ENCODE results near the gene BRSK2.
"Not testable (repeated sequence)": the region's sequence is repeated elsewhere in the genome, so short reads cannot be mapped to it uniquely, and the experiment has no call there.

Gene BRSK2

DNA sequence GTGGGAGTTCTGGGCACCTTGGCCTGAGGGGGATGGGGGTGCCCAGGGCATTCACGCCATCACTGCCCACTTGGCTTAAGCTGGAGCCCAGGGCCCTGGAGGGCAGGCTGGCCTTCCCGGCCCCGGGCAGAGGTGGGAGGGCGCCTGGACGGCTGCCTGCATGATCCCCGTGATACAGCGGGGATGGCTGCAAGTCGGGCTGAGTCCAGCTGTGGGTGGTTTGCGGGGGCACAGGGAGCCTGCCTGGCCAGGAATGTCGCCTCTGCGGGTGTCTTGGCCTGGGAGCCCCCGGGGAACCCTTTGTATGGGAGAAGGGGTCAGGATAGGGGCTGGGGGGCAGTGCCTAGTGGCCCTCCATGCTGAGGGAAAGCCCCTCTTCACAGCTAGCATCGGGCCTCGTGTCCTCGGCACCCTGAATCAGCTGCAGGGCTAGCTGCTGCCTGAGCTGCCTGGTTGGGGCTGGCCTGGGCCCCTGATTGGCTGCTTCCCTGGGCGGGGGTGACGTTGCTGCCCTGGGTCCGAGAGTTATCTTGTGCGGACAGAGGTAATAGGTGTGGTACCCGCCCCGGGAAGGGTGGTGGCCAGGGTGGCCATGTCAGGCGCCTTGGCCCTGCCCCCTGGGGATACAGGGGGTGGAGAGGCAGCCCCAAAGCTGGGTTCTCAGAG, 8.3 kb downstream of the BRSK2 start:
- DNase-seq = no peak

DNA sequence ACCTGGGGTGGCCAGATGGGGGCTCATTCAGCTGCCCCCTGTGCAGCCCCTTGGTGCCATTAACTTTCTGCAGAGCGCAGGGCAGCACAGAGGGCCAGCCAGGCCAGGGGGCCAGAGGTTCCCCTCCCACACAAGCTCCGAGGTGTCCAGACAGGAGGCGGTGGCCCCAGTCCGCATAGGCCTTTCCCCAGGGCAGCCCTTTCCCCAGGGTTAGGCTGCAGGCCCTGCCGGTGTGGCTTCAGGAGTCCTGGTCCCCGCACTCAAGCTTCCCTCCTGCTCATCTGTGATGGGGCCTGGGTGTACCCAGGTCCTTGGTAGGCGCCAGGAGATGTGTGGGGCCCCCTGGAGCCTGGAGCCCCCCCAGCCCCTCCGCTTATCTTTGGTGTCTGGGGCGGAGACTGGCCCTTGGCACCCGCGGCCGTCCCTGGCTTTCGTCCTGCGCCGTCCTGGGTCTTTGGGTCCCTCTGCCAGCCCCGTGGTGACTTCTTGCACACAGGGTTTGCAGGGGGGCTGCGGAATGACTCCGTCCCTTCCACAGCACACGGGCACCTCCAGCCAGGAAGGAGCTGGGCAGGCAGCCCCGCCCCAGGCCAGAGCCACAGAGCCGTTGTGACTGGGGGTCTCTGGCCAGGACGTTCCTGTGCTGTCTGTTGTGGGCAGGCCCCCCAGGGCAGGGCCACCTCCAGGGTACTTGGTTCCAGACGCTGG, 8.9 kb downstream of the BRSK2 start:
- no peak for DNase-seq

GRCh38 chr11:1399386-1400316, 9.9 kb downstream of the BRSK2 start:
- no peak for DNase-seq

DNA sequence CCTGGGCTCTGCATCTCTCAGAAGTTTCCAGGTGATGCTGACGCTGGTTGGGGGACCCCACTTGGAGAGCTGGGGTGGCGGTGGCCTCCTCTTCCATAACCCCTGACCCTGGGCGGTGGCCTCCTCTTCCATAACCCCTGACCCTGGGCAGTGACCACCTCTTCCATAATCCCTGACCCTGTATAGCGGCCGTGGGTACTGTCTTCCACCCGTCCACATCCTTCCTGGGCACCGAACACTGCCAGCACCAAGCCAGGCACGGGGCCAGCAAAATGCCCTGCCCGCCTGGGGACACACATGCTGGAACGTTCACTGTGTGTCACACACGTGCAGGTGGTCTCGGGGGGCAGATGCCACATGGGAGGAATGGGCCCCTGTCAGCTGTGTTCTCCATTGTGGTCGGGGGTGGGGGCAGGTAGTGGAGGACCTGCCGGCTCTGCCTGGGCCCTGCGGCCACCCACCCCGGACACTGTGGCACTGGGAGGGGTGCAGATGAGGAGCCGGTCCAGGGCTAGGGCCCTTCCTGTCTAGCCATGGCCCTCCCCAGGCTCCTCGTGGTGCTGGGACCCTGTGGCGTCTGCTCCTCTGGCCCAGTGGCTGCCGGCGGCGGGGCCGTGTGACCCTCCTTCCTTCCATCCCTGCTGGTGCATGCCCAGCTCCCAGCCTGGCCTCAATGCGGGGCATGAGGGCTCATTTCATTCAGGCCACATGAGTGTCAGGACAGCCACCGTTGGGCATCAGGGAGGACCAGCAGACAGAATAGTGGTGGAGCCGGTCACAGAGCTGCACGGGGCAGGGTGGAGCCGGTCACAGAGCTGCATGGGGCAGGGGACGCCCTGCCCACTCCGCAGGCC, 10.8 kb downstream of the BRSK2 start:
- DNase-seq = no peak

DNA sequence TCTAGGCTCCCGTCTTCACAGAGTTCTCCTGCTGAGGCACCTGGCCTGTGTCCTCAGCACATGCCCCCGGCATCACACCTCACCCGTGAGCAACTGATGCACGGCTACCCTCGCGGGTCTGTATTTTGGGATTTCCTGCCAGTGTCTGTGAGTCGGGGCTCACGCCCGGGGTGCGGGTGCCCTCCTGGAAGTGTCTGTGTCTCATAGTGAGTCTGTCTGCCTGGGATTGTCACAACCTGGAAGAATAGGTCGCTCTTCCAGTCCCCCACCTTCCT, 11.4 kb downstream of the BRSK2 start:
- DNase-seq = no peak

DNA sequence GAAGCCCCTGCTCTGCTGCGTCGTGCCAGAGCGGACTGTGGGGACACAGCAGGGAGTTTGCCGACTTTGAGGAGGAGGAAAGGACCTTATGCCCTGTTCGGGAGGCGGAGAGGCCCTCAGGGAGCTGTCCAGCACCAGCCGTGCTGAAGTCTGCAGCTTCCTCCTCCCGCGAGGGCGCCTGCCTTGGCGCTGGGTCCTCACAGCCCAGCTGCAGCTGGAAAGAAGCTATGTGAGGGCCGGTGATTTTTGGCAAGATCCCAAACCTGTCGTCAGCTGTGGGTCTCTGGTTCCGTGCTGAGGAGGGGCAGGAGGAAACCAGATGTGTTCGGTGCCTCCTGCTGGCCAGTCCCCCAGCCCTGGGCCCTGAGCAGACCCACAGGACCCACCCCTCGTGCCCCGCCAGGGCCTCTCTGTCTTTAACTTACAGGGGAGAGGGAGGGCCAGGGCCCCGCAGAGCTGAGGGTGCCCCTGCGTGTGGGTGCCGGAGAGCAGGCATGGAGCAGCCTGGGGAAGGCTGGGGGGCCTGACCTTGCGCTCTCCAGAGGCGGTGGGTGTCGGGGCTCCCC, 12.0 kb downstream of the BRSK2 start:
- no peak for DNase-seq

GRCh38 chr11:1402355-1403077, 12.8 kb downstream of the BRSK2 start:
- DNase-seq = no peak

DNA sequence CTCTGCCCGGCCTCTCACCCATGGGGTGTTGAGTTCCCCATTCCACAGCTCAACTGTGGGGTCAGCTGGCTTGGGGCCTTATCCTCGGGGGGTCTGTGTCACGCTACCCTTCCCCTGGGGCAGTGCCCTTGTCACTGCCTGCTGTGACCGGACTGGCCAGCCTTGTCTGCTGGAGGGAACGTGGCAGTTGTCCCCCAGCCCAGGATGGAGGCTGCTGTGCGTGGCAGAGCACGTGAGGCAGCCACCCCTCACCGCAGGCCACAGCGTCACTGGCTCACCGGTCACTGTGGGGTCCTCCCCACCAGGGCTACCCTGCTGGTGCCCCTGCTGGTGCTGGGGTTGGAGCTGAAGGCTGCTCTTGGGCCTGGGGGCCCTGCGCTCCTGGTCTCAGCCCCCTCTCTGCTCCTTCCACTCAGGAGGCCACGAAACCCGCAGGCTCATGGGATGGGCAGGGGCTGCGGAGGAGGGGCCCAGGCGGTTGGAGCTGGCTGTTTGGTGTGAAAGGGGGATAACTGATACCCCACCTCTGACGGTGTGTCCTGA, 13.4 kb downstream of the BRSK2 start:
- no peak for DNase-seq

GRCh38 chr11:1403721-1404460, 14.2 kb downstream of the BRSK2 start:
- DNase-seq = no peak

GRCh38 chr11:1404461-1405185, 14.9 kb downstream of the BRSK2 start:
- DNase-seq = no peak

- no peak for DNase-seq
Observed at GRCh38 chr11:1405186-1406020, 15.7 kb downstream of the BRSK2 start.

DNA sequence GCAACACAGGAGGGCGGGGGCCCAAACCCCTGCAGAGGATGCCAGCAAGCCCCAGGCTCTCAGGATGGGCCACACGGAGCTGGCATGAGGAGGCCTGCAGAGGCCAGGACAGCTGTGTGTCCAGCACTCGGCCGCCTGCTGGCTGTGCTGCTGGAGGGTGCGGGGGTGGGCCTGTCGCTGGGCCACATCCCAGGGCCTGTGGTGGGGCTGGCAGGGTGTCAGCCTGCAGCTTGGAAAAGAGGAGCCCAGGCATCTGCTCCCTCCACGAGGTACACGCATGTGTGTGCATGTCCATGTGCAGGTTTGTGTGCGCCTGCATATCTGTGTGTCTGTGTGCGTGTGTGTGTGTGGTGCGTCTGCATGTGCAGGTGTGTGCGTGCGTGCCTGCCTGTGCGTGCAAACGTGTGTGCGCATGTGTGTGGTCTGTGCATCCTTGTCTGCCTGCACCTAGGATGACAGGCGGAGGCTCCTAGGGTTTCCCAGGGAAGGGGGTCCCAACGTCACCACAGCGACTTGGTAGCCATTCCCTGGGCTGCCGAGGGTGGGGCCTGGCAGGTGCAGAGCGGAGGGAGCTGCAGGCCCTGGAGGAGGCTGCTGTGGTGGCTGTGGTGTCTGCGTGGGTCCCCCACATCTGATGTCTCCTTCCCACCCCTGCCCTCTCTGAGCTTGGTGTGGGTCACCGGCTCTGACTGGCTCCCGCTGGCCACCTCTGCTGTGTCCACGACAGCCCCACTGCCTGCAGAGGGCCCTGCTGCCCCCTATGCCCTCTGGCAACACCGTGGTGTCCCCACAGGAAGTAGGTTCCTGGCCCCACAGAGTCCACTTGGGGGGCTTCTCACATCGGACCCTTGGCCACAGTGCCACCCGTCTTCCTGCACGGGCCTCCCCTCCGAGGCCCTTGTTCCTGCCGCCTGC, 17.1 kb downstream of the BRSK2 start:
- DNase-seq = no peak

DNA sequence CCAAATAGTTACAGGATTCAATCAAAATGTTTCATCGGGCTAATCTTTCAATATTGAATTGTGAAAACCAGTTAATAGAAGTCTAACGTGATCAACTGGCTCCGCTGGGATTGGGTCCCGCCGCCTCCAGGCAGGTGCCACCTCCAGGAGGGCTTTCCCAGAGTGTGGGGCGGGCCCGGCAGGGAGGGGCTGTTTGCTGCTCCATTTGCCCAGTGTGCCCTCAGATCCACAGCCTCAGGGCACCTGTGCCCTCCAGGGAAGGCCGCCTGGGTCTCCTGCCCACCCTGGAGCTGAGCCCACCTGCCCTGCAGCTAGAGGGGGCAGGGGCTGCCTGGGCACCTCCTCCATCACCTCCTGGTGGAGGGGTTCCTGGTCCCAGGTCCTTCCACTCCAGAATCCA, 17.9 kb downstream of the BRSK2 start:
- no peak for DNase-seq

GRCh38 chr11:1408346-1408745, 18.6 kb downstream of the BRSK2 start:
- DNase-seq = no peak

- DNase-seq = no peak
Observed at GRCh38 chr11:1409108-1409851, 19.5 kb downstream of the BRSK2 start.

DNA sequence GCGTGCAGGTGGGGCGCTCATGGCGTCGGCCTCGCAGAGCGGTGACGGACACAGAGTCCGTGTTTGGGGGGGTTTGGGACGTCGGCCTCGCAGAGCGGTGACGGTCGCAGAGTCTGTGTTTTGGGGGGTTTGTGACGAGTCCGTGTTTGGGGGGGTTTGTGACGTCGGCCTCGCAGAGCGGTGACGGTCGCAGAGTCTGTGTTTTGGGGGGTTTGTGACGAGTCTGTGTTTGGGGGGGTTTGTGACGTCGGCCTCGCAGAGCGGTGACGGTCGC, 20.1 kb downstream of the BRSK2 start:
- not testable (repeated sequence) for DNase-seq

Measured in DMS 273 treated with DMSO at 0.1 percent for 48 hours (cell line).